NCI-H187 (cell line): ENCODE data around the gene TGFBI.

Source experiments
- DNase-seq, 2 experiments: peaks; one replicate each; lab custom pipeline; 2025; lab: John Stamatoyannopoulos, UW

TGFBI gene

GRCh38 chr5:136094189-136094912, 65.6 kb downstream of the TGFBI start:
- no peak for DNase-seq

DNA sequence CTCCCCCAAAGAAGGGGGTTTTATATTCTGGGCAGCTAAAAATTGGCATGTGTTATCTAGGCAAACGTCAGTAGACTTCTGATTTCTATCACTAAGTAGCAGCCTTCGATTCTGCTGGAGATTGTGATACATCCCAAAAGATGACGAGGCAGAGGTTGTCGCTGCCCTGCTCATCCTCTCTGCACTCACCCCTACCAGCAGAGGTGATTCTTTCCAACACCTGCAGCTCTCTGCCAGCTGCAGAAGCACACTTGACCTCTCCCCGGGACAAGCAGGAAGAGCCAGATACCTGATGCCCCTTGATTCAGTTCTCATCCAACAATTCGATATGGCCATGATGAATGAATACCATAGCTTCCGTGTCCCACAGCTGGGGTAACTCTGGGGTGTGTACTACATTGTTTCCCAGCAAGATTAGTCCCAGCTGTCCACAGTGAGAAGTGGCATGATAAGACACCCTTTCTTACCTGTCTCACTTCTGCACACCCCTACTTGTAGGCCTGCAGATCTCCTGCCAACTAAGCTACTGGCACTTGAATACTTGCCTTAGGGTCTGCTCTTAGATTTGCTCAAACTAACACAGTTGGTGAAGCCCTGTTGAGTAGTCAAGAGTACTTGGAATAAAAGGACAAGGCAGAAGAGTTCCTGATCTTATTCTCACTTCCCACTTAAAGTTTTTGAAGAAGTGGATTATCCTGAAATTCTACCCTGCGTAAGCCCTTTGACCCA, 66.3 kb downstream of the TGFBI start:
- no peak for DNase-seq

DNA sequence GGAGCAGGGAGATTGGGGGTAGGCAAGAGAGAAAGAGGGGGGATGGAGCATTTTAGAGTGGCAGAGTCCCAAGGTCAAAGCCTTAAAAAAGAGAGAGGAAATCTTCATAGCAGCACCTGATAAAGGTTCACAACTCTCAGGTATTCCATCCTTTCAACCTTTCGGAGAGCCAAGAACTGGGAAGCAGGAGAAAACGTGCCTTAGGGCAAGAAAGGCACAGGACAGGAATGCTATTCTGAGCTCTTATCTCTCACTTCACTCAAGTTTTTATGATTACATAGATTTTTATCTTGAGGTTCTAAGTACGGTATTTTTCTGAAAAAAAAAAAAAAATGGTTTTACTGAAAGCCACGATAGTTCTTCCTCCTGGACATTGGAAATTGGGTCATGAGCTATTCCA, 69.4 kb downstream of the TGFBI start:
- DNase-seq: no peak

DNA sequence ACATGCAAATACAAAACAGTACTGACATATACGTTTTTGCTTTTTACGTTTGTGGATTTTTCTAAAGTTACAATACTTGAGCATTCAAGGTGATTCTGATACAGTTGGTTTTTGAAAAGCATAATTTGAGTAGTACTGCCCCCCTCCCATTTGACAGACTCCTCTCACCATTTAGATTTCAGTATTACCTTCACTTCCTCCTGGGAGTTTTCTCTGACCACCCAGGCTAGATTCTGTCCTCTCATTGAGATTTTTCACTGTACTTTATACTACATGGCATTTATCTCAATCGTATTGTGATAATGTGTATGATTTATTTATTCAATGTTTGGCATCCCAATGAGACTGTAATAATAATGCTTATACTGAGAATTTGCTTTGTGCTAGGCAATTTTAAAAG, 71.1 kb downstream of the TGFBI start:
- DNase-seq: no peak

DNA sequence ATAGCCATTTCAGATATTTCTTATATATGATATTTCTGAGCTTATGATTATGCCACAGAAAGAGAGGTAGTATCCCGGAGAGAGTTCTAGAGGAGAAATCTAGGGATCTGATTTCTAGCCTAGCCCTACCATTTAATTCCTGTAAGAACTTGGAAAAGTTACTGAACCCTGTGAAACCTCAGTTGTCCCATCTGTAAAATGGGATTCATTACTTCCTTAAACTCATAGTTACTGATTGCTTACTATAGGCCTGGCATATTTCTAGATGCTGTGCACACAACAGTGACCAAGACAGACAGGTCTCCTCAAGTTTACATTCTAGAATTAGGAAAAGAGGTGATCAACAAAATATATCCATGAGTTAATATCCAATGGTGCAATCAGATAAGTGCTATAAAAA, 73.1 kb downstream of the TGFBI start:
- no peak for DNase-seq

DNA sequence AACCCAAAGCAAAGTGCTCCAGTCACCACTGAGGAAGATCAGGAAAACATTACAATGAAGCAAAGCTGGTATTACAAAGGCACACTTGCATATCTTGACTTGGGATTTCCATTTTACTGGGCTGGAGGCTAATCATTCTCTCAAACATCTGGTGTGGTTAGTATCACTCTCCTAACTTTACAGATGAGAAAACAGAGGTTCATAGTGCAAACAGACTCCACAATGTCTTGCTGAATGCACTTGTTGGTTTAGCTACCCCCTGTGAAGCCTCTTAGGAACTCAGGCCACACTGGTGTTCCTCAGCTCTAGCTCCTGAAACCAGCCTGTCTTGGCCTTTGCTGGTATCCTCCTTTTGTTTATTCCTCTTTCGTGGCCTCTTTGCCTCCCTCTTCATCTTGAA, 74.3 kb downstream of the TGFBI start:
- no peak for DNase-seq

DNA sequence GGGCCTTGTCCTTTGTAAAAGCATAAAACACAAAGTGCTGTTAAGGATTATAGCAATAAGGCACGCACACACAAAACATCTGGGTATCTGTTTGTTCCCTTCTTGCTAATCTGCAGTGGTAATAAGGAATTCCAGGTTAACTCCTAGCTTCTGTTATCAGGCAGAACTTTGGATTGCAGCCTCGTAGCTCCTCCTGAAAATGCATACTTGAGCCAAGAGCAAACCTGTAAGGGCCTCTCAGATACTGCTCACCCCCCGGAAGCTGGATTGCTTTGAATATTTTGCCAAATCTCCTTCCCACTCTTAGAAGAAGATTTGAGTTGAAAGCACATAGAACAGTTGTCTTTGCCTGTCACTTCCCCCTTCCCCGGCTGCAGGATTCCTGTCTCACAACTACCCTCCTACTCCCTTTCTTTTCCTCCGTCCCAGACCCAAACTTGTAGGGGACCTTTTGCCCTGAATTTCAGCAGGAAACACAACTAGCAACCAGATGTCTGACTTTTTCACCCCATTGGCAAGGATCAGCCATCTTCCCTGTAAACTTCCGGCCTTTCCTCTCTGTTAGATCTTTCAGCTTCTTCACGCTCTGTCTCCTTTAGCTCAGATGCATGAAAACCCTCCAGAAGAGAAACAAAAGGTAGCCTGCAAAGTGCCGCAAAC, 75.6 kb downstream of the TGFBI start:
- DNase-seq: no peak

- no peak for DNase-seq
Measured at GRCh38 chr5:136106351-136107031, 77.7 kb downstream of the TGFBI start.

DNA sequence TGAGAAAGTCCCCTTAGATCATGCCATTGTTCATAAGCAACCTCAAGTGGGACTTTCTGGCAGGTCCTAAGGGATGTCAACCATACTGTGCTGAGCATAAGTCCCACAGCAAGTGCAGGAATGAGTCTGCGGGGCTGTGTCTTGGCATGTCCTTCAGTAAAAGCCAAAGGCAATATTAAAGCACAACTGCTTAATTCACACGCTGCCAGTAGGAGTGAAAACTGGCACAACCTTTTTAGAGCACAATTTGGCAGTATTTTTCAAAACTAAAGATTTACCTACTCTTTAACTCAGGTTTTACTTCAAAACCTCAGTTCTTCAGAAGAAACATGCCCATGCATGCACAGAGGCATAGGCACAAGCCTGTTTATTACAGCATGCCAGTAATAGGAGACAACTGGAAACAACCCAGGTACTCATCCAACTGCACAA, 79.4 kb downstream of the TGFBI start:
- DNase-seq: no peak

- no peak for DNase-seq
Measured at GRCh38 chr5:136108766-136109165, 80.0 kb downstream of the TGFBI start.

- DNase-seq: no peak
Measured at GRCh38 chr5:136109453-136110135, 80.8 kb downstream of the TGFBI start.
